Loucy (cell line): ENCODE results near the gene MAML2.

Experiments
- EZH2phosphoT487 ChIP-seq: fragments of 200-600 bp; IDR thresholded peaks from 2 replicates; pipeline ENCODE4 v1.6.1; 2018; ENCODE audit warnings: antibody characterized with exemption, mild to moderate bottlenecking, moderate library complexity, borderline replicate concordance
- TF ChIP-seq, protein P1 (sequence below): fragments of 200-600 bp; sonication (generic); conservative IDR thresholded peaks from 2 replicates; pipeline ENCODE4 v1.5.1; 2014; ENCODE audit warnings: mild to moderate bottlenecking, antibody characterized with exemption, low read length

GRCh38 chr11:96237766-96238266 lies 105.2 kb downstream of the MAML2 start:
- TF ChIP-seq, protein P1, sequence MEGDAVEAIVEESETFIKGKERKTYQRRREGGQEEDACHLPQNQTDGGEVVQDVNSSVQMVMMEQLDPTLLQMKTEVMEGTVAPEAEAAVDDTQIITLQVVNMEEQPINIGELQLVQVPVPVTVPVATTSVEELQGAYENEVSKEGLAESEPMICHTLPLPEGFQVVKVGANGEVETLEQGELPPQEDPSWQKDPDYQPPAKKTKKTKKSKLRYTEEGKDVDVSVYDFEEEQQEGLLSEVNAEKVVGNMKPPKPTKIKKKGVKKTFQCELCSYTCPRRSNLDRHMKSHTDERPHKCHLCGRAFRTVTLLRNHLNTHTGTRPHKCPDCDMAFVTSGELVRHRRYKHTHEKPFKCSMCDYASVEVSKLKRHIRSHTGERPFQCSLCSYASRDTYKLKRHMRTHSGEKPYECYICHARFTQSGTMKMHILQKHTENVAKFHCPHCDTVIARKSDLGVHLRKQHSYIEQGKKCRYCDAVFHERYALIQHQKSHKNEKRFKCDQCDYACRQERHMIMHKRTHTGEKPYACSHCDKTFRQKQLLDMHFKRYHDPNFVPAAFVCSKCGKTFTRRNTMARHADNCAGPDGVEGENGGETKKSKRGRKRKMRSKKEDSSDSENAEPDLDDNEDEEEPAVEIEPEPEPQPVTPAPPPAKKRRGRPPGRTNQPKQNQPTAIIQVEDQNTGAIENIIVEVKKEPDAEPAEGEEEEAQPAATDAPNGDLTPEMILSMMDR = no peak
- no peak for TF ChIP-seq EZH2phosphoT487
